ENCODE data around the gene PLXNB1.

PLXNB1 gene

DNA sequence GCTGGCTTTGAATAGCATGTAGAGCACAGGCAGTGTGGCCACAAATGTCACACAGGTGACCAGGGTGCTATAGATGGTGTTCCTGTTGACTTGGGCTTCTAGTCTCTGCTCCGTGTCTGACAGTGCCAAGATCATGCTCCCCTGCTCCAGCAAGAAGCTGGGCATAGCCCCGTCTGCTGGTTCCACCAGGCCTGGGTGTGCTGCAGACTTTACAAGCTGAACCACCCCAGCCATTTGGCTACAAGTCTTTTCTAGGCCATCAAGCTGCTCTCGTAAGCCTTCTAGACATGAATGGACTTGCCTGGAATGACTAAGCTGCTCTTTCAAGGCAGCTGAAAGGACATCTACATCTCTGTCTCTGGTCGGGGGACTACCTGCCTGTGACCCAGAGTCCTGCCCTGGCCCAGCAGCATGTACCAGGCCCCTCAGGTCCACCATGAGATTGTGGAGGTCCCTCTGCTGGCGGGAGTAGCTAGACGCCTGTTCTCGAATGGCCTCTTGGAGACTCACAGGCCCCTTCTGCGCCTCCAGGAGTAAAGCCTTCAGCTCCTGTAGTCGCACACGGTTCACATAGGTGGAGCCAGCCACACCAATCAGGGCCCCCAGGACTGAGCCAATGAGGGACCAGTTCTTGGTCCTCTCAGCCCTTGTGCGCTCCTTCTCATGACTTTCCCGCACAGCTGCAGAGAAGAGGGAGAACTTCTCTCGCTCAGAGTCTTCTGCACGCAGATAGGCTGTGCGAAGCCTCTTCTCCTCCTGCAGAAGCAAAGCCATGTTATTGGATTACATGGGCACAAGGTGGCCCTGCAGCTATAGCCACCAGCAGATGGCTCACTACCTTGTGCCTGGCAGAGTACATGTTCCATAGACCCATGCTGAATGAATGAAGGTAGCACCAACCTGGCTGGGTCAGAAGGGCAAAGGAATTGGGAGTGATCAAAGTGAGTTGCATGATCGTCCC lies 2.8 kb upstream of the PLXNB1 start:
- no peak for DNase-seq

DNA sequence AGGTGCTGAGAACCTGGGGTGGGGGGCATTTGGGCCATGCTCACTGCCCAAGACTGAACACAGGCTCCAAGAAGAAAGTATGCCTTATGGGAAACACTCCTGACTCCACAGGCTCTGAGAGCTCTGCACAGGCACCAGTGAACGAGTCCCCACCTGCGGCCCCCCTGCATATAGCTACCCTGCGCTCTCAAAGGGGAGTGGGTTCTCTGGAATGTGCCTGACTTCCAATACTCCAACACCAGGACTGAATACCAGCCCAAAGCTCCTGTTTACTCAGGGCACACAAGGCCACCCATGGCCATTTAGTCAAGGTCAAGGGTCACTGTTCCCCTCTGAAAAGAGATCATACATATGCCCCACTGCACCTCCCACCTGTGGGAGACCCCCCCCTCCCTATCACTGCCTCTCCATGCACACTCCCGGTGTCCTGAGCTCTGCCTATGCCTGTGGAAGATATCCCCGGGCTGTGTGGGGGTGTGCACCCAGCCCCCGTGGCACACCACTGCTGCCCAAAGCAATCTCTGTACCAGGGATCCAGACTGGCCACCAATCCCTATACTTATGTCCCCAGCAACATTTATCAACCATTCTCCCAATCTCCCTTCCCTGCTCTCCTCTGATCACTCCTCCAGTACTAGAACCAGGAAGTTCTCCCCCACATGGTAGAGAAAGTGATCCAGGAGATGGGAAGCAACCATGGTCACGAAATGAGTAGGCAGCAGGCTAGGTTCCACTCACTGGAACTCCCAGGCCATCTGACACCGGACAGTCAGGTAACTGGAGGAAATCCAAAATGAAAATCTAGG lies 1.5 kb upstream of the PLXNB1 start:
- no peak for DNase-seq

DNA sequence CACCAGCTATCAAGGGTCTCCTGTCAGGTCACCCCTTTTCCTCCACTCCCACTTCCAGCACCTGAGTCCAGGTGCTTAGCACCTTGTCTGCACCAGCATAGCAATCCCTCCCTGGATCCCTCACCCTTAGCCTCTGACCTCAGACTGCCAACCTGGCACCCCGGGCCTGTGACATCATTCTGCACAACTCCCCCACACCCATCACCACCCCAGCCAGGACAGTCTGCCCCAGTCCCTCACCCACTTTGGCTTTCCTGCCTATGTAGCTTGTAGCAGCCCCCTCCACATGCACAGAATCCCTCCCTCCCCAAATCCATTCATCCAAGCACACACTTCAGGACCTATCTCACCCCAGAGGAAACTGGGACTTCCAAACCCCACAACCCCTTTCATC lies 819 bp upstream of the PLXNB1 start:
- no peak for DNase-seq

DNA sequence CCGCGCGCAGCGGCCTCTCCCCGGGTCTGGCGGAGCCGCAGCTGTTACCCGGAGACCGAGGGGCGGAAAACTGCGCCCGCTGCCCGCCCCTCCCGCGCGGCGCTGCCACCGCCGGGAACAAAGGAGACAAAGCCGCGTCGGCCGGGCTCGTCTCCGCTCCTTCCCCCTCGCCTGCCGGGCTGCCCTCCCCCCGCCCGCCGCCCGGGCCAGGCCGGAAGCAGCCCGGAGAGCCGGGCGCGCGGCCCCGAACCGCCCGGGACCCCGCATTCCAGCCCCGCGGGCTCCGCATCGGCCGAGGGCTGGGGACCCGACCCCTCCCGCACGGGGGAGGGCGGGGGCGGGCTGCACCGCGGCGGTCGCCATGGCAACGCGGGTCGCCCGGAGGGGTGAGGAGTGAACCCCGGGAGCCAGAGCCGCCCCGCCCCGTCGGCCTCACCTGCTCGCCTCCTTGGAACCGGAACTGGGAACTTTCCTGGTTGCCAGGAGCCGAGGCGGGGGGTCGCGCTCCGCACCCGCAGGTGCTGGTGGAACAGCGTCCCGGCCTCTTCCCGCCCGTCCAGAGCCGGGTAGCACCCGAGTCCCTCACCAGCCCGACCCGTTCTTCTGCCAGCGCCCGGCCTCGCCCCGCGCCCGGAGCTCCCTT lies 448 bp downstream of the PLXNB1 start:
- DNase-seq: peak; percentile 42

DNA sequence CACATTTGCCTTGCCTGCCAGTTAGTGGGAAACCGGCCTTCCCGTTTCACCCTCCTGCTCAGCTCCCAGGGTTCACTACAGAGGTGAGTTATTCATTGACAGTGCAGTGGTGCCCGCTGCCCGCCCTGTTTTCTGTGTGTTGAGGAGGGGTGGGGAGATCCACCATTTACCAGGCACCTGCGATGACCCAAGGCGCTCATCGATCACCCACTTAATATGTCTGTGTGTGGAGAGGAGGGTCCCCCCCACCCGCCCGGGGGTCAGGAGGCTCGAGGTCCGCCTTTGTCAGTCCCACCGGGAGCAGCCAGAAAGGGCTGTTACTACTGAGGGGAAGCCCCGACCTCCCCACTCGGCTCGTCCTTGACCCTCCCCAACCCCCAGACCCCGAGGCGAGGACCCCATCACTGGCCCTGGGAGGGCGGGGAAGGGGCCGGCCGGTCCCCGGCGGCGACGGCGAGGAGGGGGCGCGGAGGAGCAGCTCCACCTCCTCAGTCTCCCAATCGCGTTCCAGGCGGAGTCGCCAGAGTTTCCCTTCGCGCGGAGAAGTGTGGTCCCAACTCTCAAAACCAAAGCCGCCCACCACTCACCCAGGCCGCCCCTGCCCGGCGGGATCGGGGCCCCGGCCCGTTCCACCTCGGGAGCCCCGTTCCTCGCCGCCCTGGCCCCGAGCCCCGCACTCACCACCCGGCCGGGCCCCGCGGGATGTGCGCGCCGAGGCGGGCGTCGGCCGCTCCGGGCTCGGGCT lies 1.1 kb downstream of the PLXNB1 start:
- DNase-seq: peak; percentile 1

DNA sequence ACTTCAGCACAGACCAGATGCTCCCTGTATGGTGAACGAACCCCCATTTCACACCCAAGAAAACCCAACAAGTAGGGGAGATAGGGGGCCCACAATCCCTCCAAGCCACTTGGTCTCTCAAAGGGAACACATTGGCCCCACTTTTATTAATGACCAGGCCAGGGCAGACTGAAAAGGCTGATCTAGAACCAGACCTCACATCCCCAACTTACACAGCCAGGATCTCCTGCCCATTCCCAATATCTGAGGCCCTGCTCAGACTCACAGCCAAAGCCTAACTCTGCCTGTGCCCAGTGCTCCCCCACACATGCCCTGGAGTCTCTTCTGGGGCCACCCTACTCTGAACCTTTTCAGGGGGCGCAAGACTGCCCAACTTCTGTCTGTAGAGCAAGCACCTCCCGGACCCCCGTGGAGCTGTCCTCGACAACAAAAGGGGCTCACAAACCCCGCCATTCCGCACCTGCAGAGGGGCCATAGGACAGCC lies 1.8 kb downstream of the PLXNB1 start:
- peak; percentile 1 for DNase-seq

DNA sequence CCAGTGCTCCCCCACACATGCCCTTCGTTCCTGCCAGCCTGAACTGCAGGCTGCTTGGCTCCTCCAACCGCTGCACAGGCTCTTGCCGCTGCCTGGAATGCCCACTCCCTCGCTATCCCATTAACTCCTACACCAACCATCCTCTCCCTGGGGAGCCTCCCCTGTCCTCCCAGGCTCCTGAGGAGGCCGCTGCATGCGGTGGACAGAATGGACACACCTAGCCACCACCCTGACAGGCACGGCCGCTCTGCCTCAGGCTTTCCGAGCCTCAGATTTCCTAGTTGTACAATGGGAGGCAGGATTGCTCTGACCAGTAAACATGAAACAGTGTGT lies 2.3 kb downstream of the PLXNB1 start:
- no peak for DNase-seq

DNA sequence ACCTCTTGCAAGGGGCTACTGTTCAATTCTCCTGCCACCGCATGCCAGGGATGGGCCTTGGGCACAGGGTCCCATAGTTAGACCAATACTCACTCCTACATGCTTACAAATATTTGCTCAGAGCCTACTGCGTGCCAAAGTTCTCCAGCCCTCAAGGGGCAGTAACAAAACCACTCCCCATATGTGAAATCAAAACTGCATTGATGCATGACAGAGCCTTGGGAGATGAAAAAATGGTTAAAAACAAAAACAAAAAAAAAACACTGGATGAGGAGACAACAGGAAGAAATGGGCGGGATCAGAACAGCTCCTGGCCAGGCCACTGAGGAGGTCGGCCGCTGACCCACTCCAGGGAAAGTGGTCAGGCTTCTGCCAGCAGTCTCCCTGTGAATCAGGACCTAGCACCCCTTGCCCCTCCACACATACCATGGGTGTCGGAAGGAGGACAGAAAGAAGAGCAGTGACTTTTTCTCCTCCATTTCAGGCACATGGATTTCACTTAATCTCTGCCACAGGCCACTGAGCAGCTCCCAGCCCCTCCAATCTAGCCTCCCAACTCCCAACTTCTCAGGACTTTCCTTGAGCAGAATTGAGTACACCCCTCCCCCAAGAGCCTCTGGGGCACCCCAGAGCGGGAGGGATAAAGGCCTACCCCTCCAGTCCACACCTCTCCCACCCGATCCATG lies 2.8 kb downstream of the PLXNB1 start:
- DNase-seq: peak; percentile 18

DNA sequence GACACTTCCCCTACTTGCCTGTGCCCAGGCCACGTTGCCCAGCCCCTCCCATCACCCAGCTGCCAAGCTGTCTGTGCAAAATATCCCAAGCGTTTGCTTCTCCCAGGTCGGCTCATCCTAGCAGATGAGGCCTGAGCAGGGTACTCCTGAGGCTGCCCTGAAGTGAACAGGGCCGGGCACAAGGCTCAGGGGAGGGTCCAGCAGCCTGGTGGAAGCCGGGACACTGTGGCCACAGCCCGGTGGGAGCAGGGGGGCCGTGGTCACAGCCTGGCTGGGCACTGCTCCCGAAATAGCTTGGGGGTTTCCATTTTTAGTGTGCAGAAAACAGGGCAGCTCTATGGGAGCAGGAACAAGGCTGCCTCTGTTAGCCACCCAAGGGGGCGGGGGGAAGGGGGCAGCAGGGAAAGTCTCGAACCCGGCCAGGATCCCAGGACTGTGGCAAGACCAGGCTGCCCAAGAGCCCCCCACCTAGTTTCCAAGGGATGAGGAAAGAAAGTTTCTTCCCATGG lies 3.4 kb downstream of the PLXNB1 start:
- DNase-seq: no peak

DNA sequence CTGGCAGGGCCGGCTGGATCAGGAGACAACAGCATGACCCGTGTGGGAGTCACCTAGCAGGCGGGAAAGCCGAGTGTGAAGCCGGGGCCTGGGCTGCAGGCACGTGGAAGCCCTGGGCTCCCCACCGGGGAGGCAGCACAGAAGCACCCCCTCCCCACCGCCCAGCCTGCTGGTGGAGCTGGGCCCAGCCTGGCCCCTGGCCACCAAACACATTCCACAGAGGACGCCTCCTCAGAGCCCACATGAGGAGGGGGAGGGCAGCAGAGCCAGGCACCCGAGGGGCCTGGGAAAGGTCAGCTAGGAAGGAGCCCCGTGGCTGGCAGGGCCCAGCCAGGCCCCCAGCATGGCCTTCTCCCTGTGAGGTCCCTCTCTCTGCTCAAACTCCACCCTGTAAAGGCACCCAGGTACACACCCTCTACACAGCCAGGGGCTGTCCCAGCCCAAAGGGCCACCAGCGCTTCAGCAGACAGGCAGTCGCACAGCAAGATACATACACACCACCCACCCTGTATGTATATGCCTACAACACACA lies 4.5 kb downstream of the PLXNB1 start:
- no peak for DNase-seq

DNA sequence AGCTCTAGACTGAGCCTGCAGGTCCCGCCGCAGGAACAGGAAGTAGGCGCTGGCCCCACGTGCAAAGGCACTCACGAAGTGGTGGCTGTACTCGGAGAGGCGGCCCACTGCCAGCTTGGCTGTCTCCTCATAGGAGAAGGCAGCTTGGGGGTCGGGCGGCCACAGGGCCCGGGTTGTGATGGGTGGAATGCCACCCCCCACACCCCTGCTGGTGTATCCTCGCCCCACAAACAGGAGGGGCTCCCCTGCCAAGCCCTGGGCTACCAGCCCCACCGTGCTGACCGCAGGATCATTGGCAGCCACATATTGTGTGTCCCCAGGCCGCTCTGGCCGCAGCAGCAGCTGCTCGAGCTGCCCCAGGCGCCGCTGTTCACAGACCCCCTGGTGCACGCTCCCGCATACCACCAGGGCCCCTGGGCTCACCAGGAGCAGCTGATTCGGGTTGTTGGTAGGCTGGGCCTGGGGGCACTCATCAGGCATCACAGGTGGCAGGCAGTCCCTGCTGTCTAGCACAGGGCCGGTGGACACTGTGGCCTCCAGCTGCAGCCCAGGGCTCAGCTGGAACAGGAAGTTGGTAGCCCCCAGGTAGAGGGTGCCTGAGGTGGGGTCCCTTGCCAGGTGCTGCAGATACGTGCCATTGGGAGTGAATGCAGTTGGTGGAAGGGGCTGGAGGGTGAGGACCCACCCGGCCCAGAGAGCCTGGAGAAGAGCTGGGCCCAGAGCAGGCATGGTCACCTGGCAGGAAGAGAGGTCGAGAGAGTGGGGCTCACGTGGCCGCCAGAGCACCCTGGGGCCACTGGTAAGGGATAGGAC lies 5.8 kb downstream of the PLXNB1 start:
- no peak for DNase-seq

DNA sequence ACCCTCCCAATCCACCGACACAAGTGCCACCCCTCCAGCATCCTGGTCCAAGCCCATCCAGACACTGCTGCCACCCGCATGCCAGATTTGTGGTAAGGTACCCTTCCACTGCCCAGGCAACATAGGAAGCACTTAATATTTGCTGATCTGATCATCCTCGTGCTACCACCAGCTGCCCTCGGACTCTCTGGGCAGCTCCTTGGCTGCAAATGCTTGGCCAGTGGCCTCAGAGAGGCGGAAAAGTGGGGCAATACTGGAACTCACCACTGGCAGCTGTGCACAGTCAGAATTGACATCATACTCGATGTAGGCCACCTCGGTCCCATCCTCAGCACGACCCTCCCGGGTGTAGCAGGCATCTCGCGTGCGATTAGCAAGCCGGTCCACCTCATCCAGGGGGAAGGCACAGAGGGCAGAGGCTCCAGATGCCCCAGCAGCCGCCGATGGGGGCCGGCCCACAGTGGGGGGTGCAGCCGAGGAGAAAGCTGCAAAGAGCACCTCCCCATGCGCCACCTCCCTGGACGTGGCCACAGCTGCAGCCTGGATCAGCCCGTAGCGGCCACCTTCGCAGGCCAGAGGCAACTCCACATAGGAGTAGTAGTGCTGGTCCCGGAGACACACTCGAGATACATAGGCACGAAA lies 6.5 kb downstream of the PLXNB1 start:
- no peak for DNase-seq

DNA sequence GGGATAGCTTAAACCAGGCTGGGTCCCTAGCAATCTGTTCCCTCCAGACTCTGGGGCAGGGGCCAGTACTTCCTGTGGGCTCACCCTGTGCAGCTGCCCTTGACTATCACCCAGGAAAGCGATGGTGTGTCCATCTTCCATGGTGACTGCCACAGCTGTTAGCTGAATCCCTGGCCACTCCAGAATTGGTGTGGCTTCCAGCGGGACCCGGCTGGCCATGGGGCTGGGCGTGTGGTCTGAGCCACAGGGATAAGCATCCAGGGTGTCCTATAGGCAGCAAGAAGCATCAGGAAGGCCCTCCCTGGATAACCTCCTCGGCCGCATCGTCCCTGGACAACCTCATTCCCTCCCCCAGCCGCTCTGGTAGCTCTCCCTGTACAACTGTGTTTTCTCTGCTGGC lies 7.2 kb downstream of the PLXNB1 start:
- no peak for DNase-seq

DNA sequence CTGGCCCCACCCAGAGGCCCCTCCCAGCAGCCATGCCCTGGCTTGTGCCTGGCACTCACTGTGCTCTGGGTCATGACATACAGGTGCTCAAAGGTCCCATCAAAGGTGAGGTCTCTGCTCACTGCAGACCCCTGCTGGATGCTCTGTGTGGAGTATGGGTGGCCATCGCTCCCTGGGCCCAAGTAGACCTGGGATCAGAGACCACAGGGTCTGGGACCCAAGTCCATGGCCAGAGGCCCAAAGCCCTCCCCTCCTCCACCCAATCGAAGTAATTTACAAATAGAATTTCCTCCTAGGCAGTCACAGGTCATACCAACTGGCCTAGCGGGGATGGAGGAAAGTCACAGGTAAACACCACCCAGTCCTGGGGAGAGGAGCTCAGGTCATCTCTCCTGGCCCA lies 7.6 kb downstream of the PLXNB1 start:
- no peak for DNase-seq

DNA sequence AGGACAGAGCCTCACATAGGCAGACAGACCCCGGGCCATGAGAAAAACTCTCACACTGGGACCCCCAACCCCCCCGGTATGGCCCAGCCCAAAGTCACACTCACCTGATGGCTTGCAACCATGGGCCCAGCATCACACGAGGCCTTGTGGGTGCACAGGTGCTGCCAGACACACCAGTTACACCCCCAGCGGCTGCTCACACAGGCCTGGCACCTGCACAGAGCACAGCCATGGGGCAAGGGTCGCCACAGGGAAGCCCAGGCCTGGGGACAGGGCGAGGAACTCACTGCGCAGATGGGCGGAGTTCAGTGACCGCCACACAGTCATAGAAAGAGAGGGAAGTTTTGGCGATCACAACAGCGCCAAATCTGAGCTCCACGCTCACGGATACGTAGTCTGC lies 9.3 kb downstream of the PLXNB1 start:
- DNase-seq: no peak

DNA sequence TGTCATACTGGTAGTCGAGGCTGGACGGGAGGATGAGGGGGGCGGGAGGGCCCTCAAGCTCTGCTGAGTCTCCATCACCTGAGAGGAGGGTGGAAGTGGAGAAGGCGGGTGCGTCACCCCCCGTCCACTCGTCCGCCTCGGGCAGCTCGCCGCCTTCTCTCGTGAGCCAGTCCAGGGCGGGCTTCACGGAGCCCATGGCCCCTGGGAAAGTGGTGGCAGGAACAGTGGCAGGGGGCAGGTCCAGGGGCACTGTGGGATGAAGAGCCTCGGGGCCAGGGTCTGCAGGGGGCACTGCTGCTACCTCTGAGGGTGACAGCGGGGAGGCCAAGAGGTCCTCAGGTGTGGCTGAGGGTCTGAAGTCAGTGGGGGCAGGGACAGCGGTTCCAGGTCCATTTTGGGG lies 10.3 kb downstream of the PLXNB1 start:
- no peak for DNase-seq

DNA sequence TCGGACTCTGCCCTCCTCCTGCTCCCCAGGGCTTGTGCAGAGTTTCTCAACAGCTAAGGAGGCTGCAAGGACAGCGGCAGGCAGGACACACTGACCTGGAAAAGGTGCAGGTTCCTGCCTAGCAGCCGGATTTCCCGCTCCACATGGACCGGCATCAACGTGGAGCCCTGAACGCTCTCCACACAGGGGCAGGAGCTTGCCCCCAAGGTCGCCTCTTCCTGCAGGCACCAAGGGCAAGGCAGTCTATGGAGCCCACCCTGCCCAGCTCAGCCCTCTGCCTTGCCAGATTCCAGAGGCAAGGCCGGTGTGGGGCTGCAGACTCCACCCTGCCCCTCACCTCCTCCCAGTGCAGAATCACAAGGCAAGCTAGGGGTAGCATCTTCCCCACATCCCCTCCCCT lies 10.7 kb downstream of the PLXNB1 start:
- no peak for DNase-seq

DNA sequence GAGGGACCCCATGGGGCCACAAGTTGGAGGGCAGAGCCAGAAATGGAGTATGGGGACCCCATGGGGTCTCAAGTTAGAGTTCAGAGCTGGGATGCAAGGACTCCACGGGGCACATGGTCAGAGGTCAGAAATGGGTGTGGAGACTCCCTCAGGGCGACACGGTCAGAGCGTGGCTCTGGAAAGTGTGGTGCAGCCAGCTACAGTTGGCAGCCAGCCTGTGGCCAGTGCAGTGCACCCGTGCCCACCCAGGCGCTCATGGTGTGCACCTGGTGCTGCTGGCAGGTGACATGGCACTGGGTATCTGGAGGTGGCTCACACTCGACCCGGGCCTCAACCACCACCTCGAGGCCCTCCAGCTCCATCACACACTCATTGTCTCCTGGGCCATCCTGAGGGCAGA lies 11.2 kb downstream of the PLXNB1 start:
- DNase-seq: no peak

DNA sequence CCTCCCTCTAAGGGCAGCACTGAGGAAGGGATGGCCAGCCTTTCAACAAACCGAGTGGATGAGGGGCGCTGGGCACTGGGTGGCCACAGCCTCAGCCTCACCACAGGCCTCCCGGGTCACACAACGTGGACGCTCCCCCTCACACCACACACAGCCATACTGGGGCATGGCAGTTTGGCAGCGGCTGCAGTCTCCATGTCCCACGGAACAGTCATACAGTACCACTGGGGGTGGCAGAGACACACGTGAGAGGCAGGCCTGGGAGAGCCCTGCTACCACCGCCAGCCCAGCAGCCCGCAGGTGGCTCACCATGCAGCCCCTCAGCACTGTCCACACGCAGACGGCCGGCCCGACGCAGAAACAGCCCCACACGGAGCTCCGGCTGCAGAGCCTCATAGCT lies 11.7 kb downstream of the PLXNB1 start:
- DNase-seq: no peak

DNA sequence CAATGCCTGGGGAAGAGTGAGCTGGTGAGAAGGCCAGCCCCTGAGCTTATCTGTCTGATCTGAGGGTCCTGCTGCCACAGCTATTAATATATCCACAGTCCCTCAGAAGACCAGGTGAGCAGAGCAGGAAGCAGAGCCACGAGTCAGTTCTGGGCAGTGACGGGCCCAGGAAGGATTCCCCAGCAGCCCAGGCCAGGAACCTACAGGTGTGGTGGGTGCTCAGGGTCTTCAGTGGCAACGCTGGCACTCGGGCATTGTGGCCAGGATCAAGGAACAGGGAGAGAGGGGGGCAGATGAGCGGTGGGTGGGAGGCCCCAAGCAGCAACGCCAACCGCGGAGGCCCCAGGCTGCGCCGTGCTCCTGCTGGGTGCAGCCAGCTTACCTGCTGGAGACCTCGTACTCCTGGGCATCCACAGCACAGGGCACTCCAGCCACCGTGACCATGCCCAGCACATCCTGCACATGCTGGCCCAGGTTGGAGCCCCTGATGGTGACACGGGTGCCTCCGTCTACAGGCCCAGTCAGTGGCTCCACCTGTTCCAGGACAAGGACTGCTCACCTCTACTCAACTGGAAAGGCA lies 12.3 kb downstream of the PLXNB1 start:
- DNase-seq: no peak

Data from DMS79 treated with DMSO at 0.1 percent for 48 hours (cell line).